ENCODE results near the gene CMTM8.

GRCh38 chr3:32310918-32311839 lies 72.7 kb downstream of the CMTM8 start:
- TF ChIP-seq CTCF (IDR thresholded peaks at IDR 0.05) (no peak), MAX (CRISPR knock-in tag; IDR thresholded peaks at IDR 0.05) (no peak), JUN (CRISPR knock-in tag; IDR thresholded peaks at IDR 0.05) (no peak), ZNF671 (CRISPR knock-in tag; IDR thresholded peaks at IDR 0.05) (no peak), TEAD4 (CRISPR knock-in tag; IDR thresholded peaks at IDR 0.05) (no peak), IRF2 (CRISPR knock-in tag; IDR thresholded peaks at IDR 0.05; ENCODE audit: borderline replicate concordance, low read depth) (no peak), HMGXB4 (CRISPR knock-in tag; IDR thresholded peaks at IDR 0.05) (no peak), E2F1 (CRISPR knock-in tag; IDR thresholded peaks at IDR 0.05) (no peak), TCF7 (CRISPR knock-in tag; IDR thresholded peaks at IDR 0.05; ENCODE audit: low read depth) (no peak), PREB (CRISPR knock-in tag; IDR thresholded peaks at IDR 0.05; ENCODE audit: borderline replicate concordance) (no peak), SP1 (CRISPR knock-in tag; conservative IDR thresholded peaks at IDR 0.05) (no peak), KAT7 (CRISPR knock-in tag; IDR thresholded peaks at IDR 0.05; ENCODE audit: borderline replicate concordance) (no peak), ZNF263 (CRISPR knock-in tag; IDR thresholded peaks at IDR 0.05; ENCODE audit: low read depth) (no peak)
